Karpas-422 (cell line): Measurements from ENCODE around the gene SYCE3. TPM values are rescaled to one million over a fixed set of nuclear protein-coding genes. Genes with fewer than 3 reads are reported as not detected.
A peak's percentile ranks its signal among the peaks of the same experiment; 100 is the strongest.
"Not testable (repeated sequence)": the region's sequence is repeated elsewhere in the genome, so short reads cannot be mapped to it uniquely, and the experiment has no call there.

ENCODE experiments used
- DNase-seq: peaks from one replicate; pipeline ENCODE4 v3.0.0-alpha.2; 2015
- H2AFZ ChIP-seq: fragments of 200-600 bp; sonication (generic); 2 replicates; pipeline ENCODE4 v1.6.1; 2014; ENCODE audit warnings: antibody characterized with exemption, low read length, mixed read lengths
- H3K27ac ChIP-seq: fragments of 200-600 bp; sonication (generic); 2 replicates; pipeline ENCODE4 v1.5.1; 2014; ENCODE audit warnings: mild to moderate bottlenecking, low read length, moderate library complexity
- H3K27me3 ChIP-seq: fragments of 200-600 bp; sonication (generic); 2 replicates; pipeline ENCODE4 v1.6.1; 2014; ENCODE audit warnings: low read length, mixed read lengths
- H3K36me3 ChIP-seq: fragments of 200-600 bp; sonication (generic); 2 replicates; pipeline ENCODE4 v1.6.1; 2014; ENCODE audit warnings: low read length, mixed read lengths; ENCODE audit not compliant: insufficient read depth
- H3K4me1 ChIP-seq: fragments of 200-600 bp; sonication (generic); 2 replicates; pipeline ENCODE4 v1.6.1; 2014; ENCODE audit warnings: mild to moderate bottlenecking, low read length, mixed read lengths
- H3K4me2 ChIP-seq: fragments of 200-600 bp; sonication (generic); 2 replicates; pipeline ENCODE4 v1.6.1; 2014; ENCODE audit warnings: low read length, low read depth, mild to moderate bottlenecking; ENCODE audit not compliant: poor library complexity, severe bottlenecking
- H3K4me3 ChIP-seq: fragments of 200-600 bp; sonication (generic); 2 replicates; pipeline ENCODE4 v1.5.1; 2014; ENCODE audit warnings: mild to moderate bottlenecking, antibody characterized with exemption, low read length, mixed read lengths
- H3K79me2 ChIP-seq: fragments of 200-600 bp; sonication (generic); 2 replicates; pipeline ENCODE4 v1.6.1; 2014; ENCODE audit warnings: mild to moderate bottlenecking, low read length, mixed read lengths
- H3K9ac ChIP-seq: fragments of 200-600 bp; sonication (generic); 2 replicates; pipeline ENCODE4 v1.6.0; 2014; ENCODE audit warnings: low read length
- H3K9me2 ChIP-seq: fragments of 200-600 bp; sonication (generic), shearing (Covaris generic); replicated peaks from 2 replicates; pipeline ENCODE4 v1.6.0; 2014; ENCODE audit warnings: mild to moderate bottlenecking, low read length, moderate library complexity; ENCODE audit not compliant: insufficient read depth
- H3K9me3 ChIP-seq: fragments of 300-700, 200-600 bp; sonication (generic); 2 replicates; pipeline ENCODE4 v1.6.1; 2014; ENCODE audit warnings: low read length, mixed read lengths
- H4K20me1 ChIP-seq: fragments of 200-600 bp; sonication (generic); 2 replicates; pipeline ENCODE4 v1.6.1; 2014; ENCODE audit warnings: mild to moderate bottlenecking, antibody characterized with exemption, low read length, low read depth; ENCODE audit not compliant: insufficient read depth
- total RNA-seq: library from RNA; depleted of rRNA; stranded (reverse); fragments of >200 nt; shearing (Covaris generic); gene quantifications from 2 replicates; pipeline ENCODE4 v1.2.3, GENCODE V29; 2014; ENCODE audit warnings: low replicate concordance

Gene SYCE3
- total RNA-seq, 1 experiment from 2014 or later, result not detected

- Histone ChIP-seq H3K9me3 (no peaks in the 10 kb centered on the region), H4K20me1 (no peaks in the 10 kb centered on the region), H3K9ac (peak within 1 kb of the TSS; percentile 53; the same call in 1 of the 2 replicates), H3K4me1 (peaks cover 57% of the 10 kb centered on the region), H2AFZ (no peak within 1 kb of the TSS), H3K36me3 (no peaks in the 10 kb centered on the region), H3K79me2 (no peaks in the 10 kb centered on the region), H3K4me2 (peak within 1 kb of the TSS; percentile 62), H3K9me2 (no peaks in the 10 kb centered on the region), H3K27ac (no peak within 1 kb of the TSS), H3K4me3 (no peak within 1 kb of the TSS), H3K27me3 (no peaks in the 10 kb centered on the region)
- DNase-seq, result no peak
Measured at GRCh38 chr22:50545522-50546325, 17.0 kb downstream of the SYCE3 start, which contains the start of gene KLHDC7B. KLHDC7B (plus strand) TSS chr22:50545899; CDS start chr22:50546244, 345 bp downstream.

- Histone ChIP-seq H3K9me2 (no peaks in the 10 kb centered on the region), H4K20me1 (no peaks in the 10 kb centered on the region), H3K9me3 (no peaks in the 10 kb centered on the region), H3K4me2 (peak overlapping the region; percentile 62), H3K9ac (peak overlapping the region; percentile 53), H3K27ac (no peak overlapping the region), H3K36me3 (no peaks in the 10 kb centered on the region), H3K27me3 (no peaks in the 10 kb centered on the region), H3K79me2 (no peaks in the 10 kb centered on the region), H3K4me3 (peak overlapping the region; percentile 57), H2AFZ (0 out of 2 replicates have a peak overlapping the region, but pooled peaks have one; percentile 75), H3K4me1 (peaks cover 66% of the 10 kb centered on the region)
- no peak for DNase-seq
Measured at GRCh38 chr22:50544746-50545253, 17.9 kb downstream of the SYCE3 start.

GRCh38 chr22:50544078-50544745 lies 18.5 kb downstream of the SYCE3 start:
- H3K27me3 ChIP-seq, result no peaks in the 10 kb centered on the region
- H3K4me1 ChIP-seq, result peaks cover 68% of the 10 kb centered on the region
- no peak overlapping the region for H3K27ac ChIP-seq
- DNase-seq, result peak; percentile 90
- H3K9me3 ChIP-seq, result no peaks in the 10 kb centered on the region
- peak overlapping the region; percentile 62 for H3K4me2 ChIP-seq
- H3K36me3 ChIP-seq, result no peaks in the 10 kb centered on the region
- peak overlapping the region; percentile 57 for H3K4me3 ChIP-seq
- peak overlapping the region; percentile 75; the same call in 1 of the 2 replicates for H2AFZ ChIP-seq
- H4K20me1 ChIP-seq, result no peaks in the 10 kb centered on the region
- H3K79me2 ChIP-seq, result no peaks in the 10 kb centered on the region
- H3K9me2 ChIP-seq, result no peaks in the 10 kb centered on the region
- peak overlapping the region; percentile 53 for H3K9ac ChIP-seq

GRCh38 chr22:50542416-50542927 lies 20.2 kb downstream of the SYCE3 start:
- peak overlapping the region; percentile 34 for H3K4me2 ChIP-seq
- peak; percentile 76 for DNase-seq
- no peaks in the 10 kb centered on the region for H3K9me3 ChIP-seq
- H2AFZ ChIP-seq, result peak overlapping the region; percentile 96
- H3K4me1 ChIP-seq, result peaks cover 56% of the 10 kb centered on the region
- peak overlapping the region; percentile 5; the same call in 1 of the 2 replicates for H3K9ac ChIP-seq
- H3K27ac ChIP-seq, result peak overlapping the region; percentile 96
- H4K20me1 ChIP-seq, result no peaks in the 10 kb centered on the region
- no peaks in the 10 kb centered on the region for H3K27me3 ChIP-seq
- H3K79me2 ChIP-seq, result no peaks in the 10 kb centered on the region
- no peak overlapping the region for H3K4me3 ChIP-seq
- H3K36me3 ChIP-seq, result no peaks in the 10 kb centered on the region
- H3K9me2 ChIP-seq, result no peaks in the 10 kb centered on the region

GRCh38 chr22:50541667-50542026 lies 21.1 kb downstream of the SYCE3 start:
- H3K9me3 ChIP-seq, DNase-seq, H3K27me3 ChIP-seq, H3K4me3 ChIP-seq, H3K79me2 ChIP-seq, H3K9me2 ChIP-seq, H2AFZ ChIP-seq, H4K20me1 ChIP-seq, H3K36me3 ChIP-seq, H3K9ac ChIP-seq: not testable (repeated sequence)
- Histone ChIP-seq H3K27ac (peak overlapping the region; percentile 96), H3K4me2 (peak overlapping the region; percentile 53), H3K4me1 (peaks cover 54% of the 10 kb centered on the region)

- peak overlapping the region; percentile 83 for H3K4me2 ChIP-seq
- H3K4me1 ChIP-seq, result peaks cover 66% of the 10 kb centered on the region
- peak overlapping the region; percentile 64 for H2AFZ ChIP-seq
Measured at GRCh38 chr22:50540381-50540780, 22.3 kb downstream of the SYCE3 start.

GRCh38 chr22:50537765-50538164 lies 25.0 kb downstream of the SYCE3 start:
- Histone ChIP-seq H3K36me3 (no peaks in the 10 kb centered on the region), H3K79me2 (no peaks in the 10 kb centered on the region), H3K4me2 (no peak overlapping the region), H3K4me1 (peaks cover 76% of the 10 kb centered on the region), H3K27me3 (no peaks in the 10 kb centered on the region), H3K4me3 (no peak overlapping the region), H4K20me1 (no peaks in the 10 kb centered on the region), H2AFZ (no peak overlapping the region), H3K9me2 (no peaks in the 10 kb centered on the region), H3K9ac (no peak overlapping the region), H3K9me3 (no peaks in the 10 kb centered on the region), H3K27ac (0 out of 2 replicates have a peak overlapping the region, but pooled peaks have one; percentile 17)
- DNase-seq, result no peak

More at GRCh38 chr22:50540381-50540780, 22.3 kb downstream of the SYCE3 start:
- Histone ChIP-seq H3K27me3 (no peaks in the 10 kb centered on the region), H3K79me2 (no peaks in the 10 kb centered on the region), H3K9ac (0 out of 2 replicates have a peak overlapping the region, but pooled peaks have one; percentile 12), H3K36me3 (no peaks in the 10 kb centered on the region), H3K27ac (peak overlapping the region; percentile 96), H3K9me3 (no peaks in the 10 kb centered on the region), H4K20me1 (no peaks in the 10 kb centered on the region), H3K9me2 (no peaks in the 10 kb centered on the region), H3K4me3 (no peak overlapping the region)
- DNase-seq, result no peak

GRCh38 chr22:50536226-50536625 lies 26.5 kb downstream of the SYCE3 start:
- Histone ChIP-seq H3K79me2 (no peaks in the 10 kb centered on the region), H3K27ac (peak overlapping the region; percentile 95), H3K9me2 (no peaks in the 10 kb centered on the region), H3K27me3 (no peaks in the 10 kb centered on the region), H3K4me3 (no peak overlapping the region), H3K4me2 (peak overlapping the region; percentile 63), H3K9ac (no peak overlapping the region), H3K4me1 (peaks cover 75% of the 10 kb centered on the region), H3K36me3 (no peaks in the 10 kb centered on the region), H2AFZ (no peak overlapping the region), H3K9me3 (no peaks in the 10 kb centered on the region), H4K20me1 (no peaks in the 10 kb centered on the region)
- DNase-seq, result peak; percentile 49
